HFFc6 (cell line): ENCODE data around the gene RELN. TPM values are rescaled to one million over a fixed set of nuclear protein-coding genes. Genes with fewer than 3 reads are reported as not detected.

Source experiments
- DNase-seq: peaks from one replicate; pipeline ENCODE4 v3.0.0-alpha.2; 2018
- H3K27ac Mint-ChIP-seq: 2 replicates; pipeline ENCODE4 v1.8.0; 2020; ENCODE audit warnings: mild to moderate bottlenecking, mixed read lengths
- H3K27me3 Mint-ChIP-seq: 2 replicates; pipeline ENCODE4 v1.8.0; 2021; ENCODE audit warnings: mild to moderate bottlenecking, moderate library complexity, mixed read lengths; ENCODE audit not compliant: insufficient read depth
- H3K36me3 Mint-ChIP-seq: 2 replicates; pipeline ENCODE4 v1.8.0; 2021; ENCODE audit warnings: low read depth, mixed read lengths
- H3K4me1 Mint-ChIP-seq: 2 replicates; pipeline ENCODE4 v1.8.0; 2020; ENCODE audit warnings: low read depth, mixed read lengths
- H3K4me3 Mint-ChIP-seq: 2 replicates; pipeline ENCODE4 v1.8.0; 2020; ENCODE audit warnings: mild to moderate bottlenecking, moderate library complexity, mixed read lengths
- H3K9me3 Mint-ChIP-seq: 2 replicates; pipeline ENCODE4 v1.8.0; 2020; ENCODE audit warnings: mild to moderate bottlenecking, mixed read lengths
- CTCF ChIP-seq: fragments of 200-600 bp; sonication (generic); IDR thresholded peaks from 2 replicates; pipeline ENCODE4 v1.5.0; 2021; ENCODE audit warnings: antibody characterized with exemption, mild to moderate bottlenecking
- total RNA-seq, 6 experiments: library from RNA; stranded (reverse); fragmentation: NEBNext Ultra II Directional; extraction: Animal tissue kit (Norgen Biotek cat#: 25700); gene quantifications; 2 replicates in 1 of 6; 3 replicates in 5 of 6; pipeline ENCODE4 v1.2.3, GENCODE V29; 2021

Gene RELN
- total RNA-seq, 6 experiments from 2014 or later: 0.02 to 0.24 (median 0.03) TPM

- H3K4me3 Mint-ChIP-seq: no peak overlapping the region
- H3K9me3 Mint-ChIP-seq: no peaks in the 10 kb centered on the region
- no peak for TF ChIP-seq CTCF
- no peaks in the 10 kb centered on the region for H3K4me1 Mint-ChIP-seq
- no peaks in the 10 kb centered on the region for H3K36me3 Mint-ChIP-seq
- no peaks in the 10 kb centered on the region; the same call in none of the 2 replicates for H3K27me3 Mint-ChIP-seq
- no peak for DNase-seq
- no peak overlapping the region for H3K27ac Mint-ChIP-seq
Measured at GRCh38 chr7:103796327-103796962, 193.0 kb downstream of the RELN start.

- Mint-ChIP-seq H3K27ac (no peak overlapping the region), H3K27me3 (peaks cover under 1% of the 10 kb centered on the region), H3K9me3 (no peaks in the 10 kb centered on the region), H3K4me3 (no peak overlapping the region), H3K4me1 (no peaks in the 10 kb centered on the region), H3K36me3 (no peaks in the 10 kb centered on the region)
- DNase-seq: no peak
- TF ChIP-seq CTCF: no peak
Measured at GRCh38 chr7:103795787-103796186, 193.7 kb downstream of the RELN start.

GRCh38 chr7:103795107-103795506 is 194.4 kb downstream of the RELN start:
- no peak for TF ChIP-seq CTCF
- H3K4me1 Mint-ChIP-seq: no peaks in the 10 kb centered on the region
- no peaks in the 10 kb centered on the region for H3K36me3 Mint-ChIP-seq
- DNase-seq: no peak
- no peak overlapping the region for H3K27ac Mint-ChIP-seq
- H3K4me3 Mint-ChIP-seq: no peak overlapping the region
- H3K9me3 Mint-ChIP-seq: no peaks in the 10 kb centered on the region
- H3K27me3 Mint-ChIP-seq: peaks cover 5% of the 10 kb centered on the region

- DNase-seq: no peak
- no peak for TF ChIP-seq CTCF
- peaks cover 5% of the 10 kb centered on the region for H3K27me3 Mint-ChIP-seq
- H3K4me1 Mint-ChIP-seq: no peaks in the 10 kb centered on the region
- H3K4me3 Mint-ChIP-seq: no peak overlapping the region
- no peaks in the 10 kb centered on the region for H3K9me3 Mint-ChIP-seq
- H3K36me3 Mint-ChIP-seq: no peaks in the 10 kb centered on the region
- H3K27ac Mint-ChIP-seq: no peak overlapping the region
Measured at GRCh38 chr7:103794424-103794823, 195.0 kb downstream of the RELN start.

GRCh38 chr7:103793614-103794013 is 195.8 kb downstream of the RELN start:
- no peaks in the 10 kb centered on the region for H3K9me3 Mint-ChIP-seq
- TF ChIP-seq CTCF: no peak
- no peak overlapping the region for H3K4me3 Mint-ChIP-seq
- H3K4me1 Mint-ChIP-seq: no peaks in the 10 kb centered on the region
- no peak overlapping the region for H3K27ac Mint-ChIP-seq
- peaks cover 5% of the 10 kb centered on the region for H3K27me3 Mint-ChIP-seq
- H3K36me3 Mint-ChIP-seq: no peaks in the 10 kb centered on the region
- no peak for DNase-seq
